ENCODE results near the gene MYH7B.
A peak's percentile ranks its signal among the peaks of the same experiment; 100 is the strongest.

Gene MYH7B

DNA sequence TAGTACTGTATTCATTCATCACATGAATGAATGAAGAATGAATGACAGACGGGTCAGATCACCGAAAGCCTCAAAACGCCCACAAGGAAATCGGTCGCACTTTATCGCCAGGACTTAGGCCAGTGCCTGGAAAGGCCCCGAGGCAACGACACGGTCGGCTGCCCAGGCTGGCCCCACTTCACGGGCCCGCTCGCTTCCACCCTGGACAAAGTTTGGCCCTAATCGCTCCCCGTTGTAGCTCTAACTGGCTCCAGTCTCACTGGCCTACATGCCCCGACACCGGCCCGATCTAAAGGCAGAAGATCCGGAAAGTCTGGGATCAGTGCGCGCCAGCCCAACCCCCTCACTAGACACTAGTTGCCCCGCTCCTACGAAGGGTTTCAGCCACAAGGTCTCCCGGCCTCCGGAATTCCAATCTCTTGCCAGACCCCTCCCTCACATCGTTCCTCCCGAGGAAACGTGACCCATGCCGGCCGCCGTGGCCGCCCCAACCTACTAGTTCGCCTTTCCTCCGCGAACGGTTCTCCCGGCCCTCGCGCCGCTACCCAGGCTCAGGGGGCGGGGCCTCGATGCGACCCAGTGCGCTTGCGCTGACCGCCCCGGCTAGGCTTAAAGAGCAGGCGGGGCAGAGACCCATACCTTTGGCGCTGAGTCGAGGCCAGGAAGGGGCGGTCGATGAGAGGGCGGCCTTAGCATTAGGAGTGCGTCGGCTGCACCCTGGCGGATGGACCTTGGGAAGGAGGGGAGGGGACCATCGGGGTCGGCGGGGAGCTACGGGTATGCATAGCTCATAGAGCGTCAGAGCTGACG, at the start of gene MYH7B, which contains the start of gene GSS:
Gene MYH7B (plus strand): TSS at position 638 of the 810 bp plus-strand sequence. CDS start 22,138 bp downstream, outside the sequence.
Gene GSS (minus strand): TSS at position 576 of the 810 bp plus-strand sequence. CDS start 3,954 bp downstream, outside the sequence.
- DNase-seq = peak; percentile 98

DNA sequence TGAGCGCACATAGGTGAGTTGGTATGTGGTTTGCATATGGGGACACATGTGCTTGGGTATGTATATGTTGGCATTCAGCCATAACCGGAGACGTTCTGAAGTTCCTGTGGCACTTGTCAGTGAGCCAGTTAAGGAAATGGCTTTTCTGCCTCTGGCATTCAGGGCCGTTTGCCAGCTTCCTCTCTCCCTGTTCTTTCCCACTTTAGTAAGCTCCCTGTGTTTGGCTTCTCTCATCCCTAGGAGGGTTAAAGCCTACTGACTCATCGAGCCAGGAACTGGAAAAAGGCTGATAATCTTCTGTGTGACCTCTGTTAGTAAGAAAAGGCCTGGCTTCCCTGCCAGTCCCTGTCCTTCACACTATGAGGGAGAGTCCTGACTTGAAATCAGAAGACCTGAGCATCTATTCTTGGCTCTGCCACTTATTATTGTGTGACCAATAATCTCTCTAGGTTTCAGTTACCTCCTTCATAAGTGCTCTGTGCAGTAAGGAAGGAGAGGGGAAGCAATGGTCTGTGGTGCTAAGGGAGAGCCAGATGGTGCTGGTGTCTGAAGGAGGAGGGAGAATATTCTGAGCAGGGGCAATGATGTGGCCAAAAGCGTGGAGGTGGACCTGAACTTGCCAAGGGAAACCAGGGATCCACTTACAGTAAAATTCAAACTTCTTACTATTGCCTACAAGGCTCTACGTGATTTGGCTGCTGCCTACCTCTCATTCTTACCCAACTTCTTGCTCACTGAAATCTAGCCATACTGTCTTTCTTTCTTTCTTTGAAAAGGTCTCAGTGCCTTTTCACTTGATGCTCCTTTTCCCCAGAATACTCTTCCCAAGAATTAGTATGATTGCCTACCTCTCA, 47.8 kb upstream of the MYH7B start:
- DNase-seq = peak; percentile 70

DNA sequence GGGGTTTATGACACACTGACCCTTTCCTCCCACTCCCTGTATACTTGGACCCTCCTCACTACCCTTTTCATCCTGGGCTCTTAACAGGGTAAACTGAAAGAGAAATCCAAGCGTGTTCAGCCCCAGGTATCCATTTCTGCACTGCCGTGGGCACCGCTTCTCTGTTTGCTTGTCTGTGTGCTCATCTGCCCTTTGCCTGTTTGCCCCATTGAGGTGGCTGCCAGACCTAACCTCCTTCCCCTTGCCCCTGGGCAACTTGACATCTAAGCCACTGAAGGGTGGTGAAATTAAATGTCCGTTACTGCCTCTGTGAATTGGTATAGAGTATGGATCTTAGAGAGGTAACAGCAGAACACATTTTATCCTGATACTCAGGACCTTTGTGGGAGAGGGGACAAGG, 40.5 kb upstream of the MYH7B start:
- no peak for DNase-seq

DNA sequence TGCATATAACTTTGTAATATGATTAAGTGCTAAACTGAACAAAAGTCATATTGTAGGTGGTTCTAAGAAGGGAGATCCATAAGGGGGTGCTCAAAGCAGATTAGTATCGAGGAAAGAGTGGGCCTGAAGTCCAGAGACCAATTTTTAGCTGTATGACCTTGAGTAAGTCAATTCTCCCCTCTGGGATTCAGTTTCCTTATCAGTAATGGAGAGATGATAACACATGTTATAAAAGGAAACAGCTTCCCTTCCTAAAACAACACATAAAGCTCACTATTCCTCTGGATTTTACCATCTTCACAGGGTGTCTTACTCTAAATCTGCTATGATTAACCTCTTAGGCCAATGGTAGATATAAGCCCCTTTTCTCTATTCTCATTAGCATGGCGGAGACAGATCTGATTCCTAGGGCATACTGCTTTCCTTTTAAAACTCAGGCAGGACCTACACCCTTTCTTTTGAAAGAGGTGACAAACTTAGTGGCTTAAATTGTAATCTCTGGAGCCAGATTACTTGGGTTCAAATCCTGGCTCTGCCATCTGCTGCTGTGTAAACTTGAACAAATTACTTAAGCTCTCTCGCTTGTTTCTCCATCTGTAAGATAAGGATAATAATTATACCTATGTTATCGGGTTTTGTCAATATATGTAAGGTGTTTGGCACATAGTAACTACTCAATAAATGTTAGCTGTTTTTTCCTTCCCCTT, 39.8 kb upstream of the MYH7B start:
- no peak for DNase-seq

DNA sequence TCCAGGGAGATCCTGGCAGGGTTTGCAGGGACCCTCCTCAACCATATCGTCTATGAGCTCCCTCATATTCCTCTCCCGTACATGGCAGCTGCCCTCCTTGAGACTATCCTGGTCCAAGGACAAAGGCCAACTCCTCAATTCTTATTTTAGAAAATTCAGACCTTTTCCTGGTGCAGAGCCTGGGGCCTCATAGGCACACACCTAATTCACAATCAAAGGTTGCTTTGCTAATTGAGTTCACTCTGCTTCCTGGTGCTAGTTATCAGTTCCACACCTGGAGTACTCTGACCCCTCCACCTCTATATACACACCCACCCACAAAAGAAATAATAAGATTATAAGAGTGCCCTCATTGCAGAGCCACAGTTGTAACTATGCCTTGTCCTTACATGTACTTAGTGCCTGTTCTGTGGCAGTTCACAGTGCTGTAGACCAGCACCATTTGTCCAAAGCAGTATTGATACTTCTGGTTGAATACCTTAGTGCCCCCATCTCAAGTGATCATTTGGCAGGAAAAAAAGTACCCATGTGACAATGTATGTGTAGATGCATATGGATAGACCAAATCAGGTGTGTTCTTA, 38.8 kb upstream of the MYH7B start:
- DNase-seq = no peak

DNA sequence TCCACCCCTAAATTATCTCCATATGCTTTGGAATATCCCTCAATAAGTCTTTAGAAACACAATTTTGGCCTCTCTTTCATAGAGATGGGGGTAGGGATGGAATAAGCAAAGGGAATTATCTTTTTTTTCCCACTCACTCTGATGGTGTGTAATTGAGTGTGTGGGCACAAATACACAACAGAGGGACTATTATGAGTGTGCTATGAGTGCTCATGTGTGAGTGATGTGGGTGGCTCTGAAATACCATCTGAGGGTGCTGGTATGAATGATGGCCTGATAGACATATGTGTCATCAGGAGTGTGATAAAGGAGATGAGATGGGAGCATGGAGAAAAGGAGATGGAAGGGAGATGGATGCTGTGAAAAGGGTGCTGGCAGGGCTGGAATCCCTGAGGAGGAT, 35.6 kb upstream of the MYH7B start:
- DNase-seq = no peak

DNA sequence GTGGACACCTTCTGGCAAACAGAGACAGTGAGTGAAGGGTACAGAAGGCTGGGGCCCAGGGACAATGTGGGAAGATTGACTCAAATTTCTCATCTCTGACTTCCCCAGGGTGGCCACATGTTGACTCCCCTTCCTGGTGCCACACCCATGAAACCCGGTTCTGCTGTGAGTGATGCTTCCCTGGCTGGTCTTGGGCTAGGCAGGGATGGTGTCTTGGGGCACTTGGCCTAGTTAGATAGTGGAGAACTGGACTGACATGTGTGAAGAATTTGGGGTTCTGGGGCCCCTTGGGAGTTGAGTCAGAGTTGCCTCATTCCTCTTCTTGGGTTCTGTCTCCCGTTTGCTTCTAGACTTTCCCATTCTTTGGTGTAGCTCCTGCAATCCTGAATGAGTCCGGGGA, 34.2 kb upstream of the MYH7B start:
- DNase-seq = no peak

DNA sequence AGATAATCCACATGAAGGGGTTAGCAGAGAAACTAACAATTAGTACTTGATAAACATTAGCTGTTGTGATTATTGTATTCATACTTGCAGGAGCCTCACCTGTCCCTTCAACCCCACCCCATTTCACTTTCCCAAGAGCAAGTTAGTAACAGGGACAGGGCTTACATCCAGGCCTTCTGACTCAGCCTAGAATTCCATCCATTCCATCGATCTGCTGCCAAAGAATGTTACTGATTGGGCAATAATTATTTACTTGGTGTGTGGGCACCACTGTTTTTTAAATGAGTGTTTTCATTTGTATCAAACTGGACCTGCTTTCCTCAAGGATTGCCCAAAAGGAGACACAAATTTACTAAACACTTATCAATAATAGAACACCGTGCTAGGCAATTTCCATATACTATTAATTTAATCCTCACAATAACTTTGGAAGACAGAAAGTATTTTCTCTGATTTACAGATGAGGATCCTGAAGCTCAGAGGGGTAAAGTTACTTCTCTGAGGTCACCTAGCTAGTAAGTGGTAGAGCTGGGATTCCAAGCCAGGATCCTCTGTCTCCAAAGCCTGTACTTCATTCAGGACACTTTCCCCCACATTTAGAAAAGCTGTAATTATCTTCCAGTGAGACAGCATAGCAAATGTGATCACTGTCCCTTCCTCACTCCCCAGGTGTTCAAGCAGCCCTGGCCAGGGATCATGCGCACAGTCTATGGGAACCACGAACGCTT, 32.9 kb upstream of the MYH7B start:
- no peak for DNase-seq

DNA sequence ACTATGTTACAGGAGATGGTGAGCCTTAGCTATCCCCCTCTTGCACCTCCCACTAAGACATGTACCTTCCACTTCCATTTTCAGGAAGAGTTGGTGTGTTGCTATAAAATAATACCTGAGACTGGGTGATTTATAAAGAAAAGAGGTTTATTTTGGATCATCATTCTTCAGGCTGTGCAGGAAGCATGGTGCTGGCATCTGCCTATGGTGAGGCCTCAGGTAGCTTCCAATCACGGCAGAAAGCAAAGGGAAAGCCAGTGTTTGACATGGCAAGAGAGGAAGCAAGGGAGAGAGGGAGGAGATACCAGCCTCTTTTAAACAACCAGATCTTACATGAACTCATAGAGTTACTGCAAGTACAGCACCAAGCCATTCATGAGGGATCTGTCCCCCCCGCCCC, 32.3 kb upstream of the MYH7B start:
- DNase-seq = no peak

DNA sequence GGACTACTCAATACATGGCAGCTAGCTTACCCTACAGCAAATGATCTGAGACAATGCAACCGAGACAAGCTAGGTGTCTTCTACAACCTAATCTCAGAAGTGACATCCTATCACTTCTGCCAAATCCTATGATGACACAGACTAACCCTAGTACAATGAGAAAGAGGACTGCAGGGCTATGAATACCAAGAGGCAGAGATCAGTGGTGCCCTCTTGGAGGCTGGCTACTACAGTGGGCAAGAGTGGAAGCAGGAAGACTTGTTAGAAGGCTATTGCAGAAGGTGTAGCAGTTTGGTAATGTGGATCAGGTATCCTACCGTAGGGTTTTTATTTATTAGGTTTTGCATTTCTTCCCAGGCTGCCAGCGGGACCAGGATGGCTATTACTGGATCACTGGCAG, 30.3 kb upstream of the MYH7B start:
- no peak for DNase-seq

DNA sequence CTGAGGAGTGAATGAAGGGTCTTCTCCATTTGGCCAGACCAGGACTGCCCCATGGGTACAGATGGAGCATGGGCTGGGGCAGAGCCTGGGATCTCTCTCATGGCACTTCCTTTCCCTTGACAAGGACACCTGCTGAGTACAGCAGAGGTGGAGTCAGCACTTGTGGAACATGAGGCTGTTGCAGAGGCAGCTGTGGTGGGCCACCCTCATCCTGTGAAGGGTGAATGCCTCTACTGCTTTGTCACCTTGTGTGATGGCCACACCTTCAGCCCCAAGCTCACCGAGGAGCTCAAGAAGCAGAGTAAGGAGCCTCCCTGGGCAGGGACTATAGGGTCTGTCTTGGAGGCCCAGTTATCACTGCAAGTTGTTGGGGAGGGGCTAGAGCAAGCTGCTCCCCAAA, 29.7 kb upstream of the MYH7B start:
- DNase-seq = no peak

DNA sequence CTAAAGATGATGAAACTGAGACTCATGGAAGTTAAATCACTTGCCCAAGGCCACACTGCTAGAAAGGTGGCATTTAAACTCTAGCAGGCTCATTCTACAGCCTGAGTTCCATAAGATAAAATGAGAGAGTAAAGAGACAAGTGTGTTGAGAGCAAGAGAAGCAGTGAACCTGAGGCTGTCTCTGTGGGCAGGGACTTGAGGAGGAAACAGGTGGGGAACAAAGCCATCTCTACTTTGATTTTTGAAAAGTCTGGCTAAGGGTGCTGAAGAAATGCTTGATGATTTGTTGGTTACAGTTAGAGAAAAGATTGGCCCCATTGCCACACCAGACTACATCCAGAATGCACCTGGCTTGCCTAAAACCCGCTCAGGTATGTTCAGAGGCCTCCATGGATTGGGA, 29.1 kb upstream of the MYH7B start:
- DNase-seq = no peak

DNA sequence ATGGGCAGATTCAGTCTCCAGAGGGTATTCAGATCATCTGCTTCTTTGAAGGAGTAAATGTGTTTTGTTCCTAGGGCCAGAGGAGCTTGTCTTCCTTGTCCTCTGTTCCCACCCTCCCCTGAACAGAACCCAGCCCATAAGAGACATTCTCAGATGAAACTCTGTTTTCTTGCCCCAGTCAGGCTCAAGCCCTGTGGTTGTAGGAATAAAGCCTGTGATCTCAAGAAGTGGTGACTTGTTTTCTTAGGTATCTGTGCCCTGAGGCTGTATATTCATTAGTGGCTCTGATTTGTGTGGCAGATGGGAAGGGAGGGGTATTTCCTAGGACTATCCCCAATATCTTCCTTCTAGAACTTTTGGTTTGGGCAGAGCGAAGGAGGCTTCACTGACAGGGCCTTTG, 27.9 kb upstream of the MYH7B start:
- DNase-seq = no peak

DNA sequence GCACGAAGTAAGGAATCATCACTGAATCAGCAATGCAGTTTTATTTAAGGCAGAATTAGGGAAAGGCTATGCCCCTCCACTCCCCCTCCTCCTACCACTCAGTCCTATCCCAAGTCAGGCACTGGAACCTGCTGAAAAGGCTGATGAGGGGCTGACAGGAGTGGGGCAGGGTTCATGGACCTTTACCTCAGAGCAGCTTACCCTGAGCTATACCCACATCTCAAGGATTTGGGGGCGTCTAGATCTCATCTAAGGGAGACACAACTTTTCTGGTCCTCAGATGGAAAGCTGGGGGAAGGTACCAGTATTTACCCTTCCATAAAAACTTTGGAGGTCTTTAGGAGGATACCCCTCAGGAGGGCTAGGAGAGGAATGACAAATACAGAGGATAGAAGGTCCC, 27.3 kb upstream of the MYH7B start:
- no peak for DNase-seq

DNA sequence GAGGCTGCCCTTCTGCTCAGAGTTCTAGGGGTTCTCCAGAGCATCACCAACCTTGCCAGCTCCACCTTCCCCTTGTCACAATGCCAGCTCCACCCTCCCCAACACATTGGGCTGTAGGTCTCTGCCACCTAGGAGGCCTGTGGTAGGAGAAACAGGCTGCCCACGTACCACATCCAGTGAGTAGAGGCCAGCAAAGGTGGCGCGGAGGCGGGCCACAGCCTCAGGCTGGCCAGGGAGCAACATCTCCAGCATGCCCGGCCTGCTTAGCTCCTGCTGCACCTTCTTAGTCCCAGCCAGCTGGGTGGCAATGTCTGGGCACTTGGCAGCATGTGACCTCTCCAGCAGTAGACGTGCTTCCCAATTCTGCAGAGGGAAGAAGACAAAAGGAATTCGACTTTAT, 23.9 kb upstream of the MYH7B start:
- no peak for DNase-seq

DNA sequence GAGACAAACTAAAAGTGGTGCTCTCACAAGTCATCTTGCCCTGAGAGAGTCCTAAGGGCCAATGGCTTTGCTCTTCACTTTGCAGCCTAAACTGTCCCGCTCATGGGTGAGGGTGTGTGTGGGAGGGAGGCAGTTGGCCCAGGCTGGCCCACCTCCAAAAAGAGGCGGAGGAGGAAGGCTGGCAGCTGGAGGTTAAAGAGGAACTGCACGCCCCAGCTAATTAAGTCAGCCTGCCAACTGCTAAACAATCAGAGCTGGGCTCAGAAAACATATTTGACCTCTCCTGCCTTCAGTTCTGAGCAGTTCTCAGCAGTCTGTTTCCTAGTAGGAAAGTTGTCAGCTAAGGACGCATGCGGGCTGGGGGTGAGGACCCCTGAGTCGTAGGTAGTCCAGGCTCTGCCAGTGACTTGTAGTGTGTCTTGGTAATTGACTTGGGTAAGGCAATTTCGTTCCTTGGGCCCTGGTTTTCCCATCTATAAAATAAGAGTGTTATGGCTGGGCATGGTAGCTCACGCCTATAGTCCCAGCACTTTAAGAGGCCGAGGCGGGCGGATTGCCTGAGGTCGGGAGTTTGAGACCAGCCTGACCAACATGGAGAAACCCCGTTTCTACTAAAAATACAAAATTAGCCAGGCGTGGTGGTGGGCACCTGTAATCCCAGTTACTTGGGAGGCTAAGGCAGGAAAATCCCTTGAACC, 17.1 kb upstream of the MYH7B start:
- peak; percentile 93 for DNase-seq

DNA sequence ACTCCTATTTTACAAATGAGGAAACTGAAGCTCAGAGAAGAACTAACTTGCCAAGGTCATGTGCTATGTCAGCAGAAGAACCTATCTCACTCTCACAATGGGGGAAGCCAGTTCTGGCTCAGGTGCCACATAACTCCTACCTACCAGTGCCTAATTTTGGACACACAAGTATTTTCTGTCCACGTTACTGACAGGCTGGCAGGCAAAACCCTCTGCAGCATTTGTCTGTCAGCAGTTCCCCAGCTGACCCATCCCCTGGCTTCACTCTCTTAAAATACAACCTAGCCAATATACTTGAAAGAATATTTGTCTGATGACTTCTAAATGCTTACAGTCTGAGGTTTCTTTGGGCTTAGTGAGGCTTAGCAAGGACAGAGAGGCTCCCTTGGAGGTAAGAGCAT, 15.6 kb upstream of the MYH7B start:
- DNase-seq = no peak

DNA sequence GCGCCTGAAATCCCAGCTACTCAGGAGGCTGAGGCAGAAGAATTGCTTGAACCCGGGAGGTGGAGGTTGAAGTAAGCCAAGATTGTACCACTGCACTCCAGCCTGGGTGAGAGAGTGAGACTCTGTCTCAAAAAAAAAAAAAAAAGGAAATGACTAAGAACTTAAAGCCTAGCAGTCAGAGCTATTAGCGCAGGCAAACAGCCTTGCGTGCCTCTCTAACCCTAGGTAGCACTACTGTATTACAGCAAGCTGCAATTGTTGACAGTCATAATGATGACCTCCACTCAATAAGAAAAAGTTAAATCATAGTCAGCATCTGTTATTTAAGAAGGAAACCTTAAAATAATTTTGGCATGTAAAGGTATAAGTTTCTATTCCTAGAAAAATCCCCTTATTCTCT, 14.4 kb upstream of the MYH7B start:
- DNase-seq = peak; percentile 37

DNA sequence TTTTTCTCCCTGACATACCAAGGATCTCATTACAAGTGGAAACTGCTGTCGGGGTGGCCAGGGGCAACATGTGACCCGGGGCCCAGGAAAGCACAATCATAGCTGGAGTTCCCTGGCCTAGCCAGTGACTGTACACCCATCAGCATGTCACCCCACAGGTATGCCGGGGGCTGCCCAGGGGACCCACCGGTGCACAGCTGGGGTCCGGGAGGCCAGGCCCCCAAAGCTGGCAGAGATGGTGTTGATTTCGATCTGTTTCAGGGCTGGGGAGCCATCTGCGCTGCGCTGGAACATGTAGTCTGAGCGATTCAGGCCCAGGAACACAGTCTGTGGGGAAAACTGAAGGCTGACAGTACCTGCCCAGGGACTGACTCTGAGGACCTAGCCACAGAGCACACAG, 13.4 kb upstream of the MYH7B start:
- no peak for DNase-seq

DNA sequence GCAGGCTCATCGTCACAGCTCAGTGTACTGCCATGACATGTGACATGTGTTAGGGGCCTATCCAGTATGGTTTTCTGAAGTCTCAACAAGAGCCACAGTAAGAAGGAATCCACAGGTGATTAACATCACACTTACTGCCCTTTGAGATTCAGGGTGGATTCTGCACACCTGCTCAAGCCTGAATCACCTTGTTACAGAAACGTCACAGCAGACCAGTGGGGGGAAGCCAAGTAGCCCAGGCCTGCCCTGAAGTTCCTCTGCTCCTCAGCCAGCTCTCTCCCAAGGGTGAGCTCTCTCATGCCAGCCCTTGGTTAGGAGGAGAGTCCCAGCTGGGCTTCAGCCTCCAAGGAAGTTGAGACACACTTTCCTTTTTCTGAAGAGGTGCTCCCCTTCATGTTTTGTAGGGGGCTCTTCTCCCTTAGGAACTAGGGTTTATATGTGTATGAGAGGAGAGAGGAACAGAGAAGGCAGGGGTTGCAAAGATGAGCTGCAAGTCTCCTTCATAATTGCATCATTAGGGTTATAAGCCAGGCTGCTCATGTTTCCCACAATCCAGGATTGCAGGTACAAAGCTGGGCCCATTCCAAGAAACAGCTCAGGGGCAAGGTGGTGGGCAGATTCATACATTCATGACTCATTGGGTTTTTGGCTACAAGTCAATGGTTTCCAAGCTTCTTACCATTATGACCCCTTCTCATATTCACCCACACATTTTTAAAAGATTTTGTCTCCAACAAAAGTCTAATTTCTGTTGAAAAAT, 11.7 kb upstream of the MYH7B start:
- DNase-seq = no peak
